GM21423 (cell line): ENCODE data around the gene PPP1R2B.
A peak's percentile ranks its signal among the peaks of the same experiment; 100 is the strongest.
"Not testable (repeated sequence)": the region's sequence is repeated elsewhere in the genome, so short reads cannot be mapped to it uniquely, and the experiment has no call there.

Experiments used
- ATAC-seq: cut with Tn5 transposase; IDR thresholded peaks from one replicate; pipeline ENCODE4 v1.9.1; 2021; ENCODE audit warnings: mild to moderate bottlenecking, moderate library complexity; ENCODE audit not compliant: unreplicated experiment

The PPP1R2B gene

DNA sequence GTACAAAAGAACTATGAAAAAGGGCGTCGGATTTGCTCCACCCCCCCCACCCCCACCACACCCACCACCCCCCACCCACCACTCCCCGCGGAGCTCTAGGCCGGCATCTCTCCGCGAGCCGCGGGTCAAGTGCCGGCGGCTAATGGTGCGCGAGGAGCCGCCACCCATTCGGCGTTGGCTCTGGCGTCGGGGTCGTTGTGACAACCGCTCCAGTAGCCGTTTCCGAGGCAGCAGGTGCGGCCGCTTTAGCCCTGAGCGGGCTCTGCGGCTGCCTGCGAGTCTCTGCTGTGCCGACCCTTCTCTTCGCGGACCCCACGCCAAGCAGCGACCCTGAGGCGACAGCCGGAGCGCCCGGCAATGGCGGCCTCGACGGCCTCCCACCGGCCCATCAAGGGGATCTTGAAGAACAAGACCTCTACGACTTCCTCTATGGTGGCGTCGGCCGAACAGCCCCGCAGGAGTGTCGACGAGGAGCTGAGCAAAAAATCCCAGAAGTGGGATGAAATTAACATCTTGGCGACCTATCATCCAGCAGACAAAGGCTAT, at the start of gene PPP1R2B:
TSS of gene PPP1R2B (plus strand) at position 90 of the 546 bp plus-strand sequence. CDS start at position 358, 268 bp downstream.
- ATAC-seq: no peak

DNA sequence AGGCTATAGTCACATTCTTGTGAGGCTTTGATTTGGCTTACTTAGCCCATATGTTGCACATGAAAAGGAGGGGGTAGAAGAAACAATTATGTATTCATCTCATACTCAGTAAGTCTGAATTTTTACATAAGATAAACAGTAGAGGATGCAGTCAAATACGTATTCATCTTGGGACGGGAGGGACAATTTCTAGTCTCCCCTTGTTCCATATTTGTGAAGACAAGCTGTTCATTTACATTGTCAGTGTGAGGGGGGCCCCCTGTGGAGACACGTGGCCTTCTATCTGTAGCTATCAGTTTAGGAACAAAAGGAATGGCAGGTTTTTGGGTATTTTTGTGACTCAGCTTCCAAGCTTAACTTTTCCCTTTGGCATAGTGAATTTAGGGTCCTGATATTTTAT, 49.2 kb upstream of the PPP1R2B start:
- no peak for ATAC-seq

DNA sequence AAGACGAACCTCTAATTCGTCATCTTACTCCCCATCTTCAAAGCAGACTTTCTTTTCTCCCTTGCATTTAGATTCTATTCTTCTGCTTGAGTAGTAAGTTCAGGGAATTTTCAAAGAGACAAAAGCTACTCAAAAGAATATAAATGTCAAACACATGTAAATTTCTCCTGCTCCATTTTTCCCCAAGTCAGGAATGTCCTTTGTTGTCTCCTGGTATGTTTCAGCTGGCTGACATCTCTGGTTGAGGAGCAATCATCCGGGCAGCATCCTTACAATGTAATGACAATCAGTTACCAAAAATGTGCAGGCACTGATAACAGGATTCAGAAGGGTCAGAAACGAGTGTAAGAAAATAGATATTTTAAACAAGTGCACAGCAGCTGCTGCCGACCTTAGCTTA, 47.6 kb upstream of the PPP1R2B start:
- no peak for ATAC-seq

DNA sequence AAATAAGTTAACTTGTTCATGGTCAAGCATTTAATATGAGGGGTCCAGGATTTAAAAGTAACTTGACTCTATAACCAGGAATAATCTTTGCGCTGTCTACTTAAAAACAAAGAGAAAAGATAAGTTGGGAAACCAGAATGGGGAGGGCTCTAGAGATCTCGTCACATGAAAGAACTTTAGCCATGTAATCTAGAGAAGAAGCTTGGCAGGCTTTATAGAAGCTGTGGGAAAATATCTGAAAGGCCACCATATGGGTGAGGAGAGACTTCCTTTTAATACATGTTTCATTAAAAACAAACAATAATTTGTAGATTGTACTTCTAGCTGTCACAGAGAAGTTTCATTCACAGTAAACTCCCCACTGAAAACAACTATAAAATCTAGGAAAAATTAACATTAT, 46.7 kb upstream of the PPP1R2B start:
- ATAC-seq: no peak

DNA sequence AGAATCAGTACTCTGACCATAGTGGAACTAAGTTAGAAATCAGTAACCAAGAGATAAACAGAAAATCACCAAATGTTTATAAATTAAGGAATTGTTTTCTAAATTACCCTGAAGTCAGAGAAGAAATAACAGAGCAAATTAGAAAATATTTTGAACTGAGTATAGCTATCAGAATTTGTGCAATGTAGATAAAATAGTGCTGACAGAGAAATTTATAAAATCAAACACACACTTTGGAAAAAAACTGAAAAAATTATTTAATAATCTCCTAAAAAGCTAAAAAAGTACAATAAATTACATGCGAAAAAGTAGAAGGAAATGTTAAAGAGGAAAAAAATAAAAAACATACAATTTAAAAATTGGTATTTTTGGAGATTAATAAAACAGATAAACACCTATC, 37.1 kb upstream of the PPP1R2B start:
- no peak for ATAC-seq

- peak; percentile 67 for ATAC-seq
These were observed 34.0 kb upstream of the PPP1R2B start for GRCh38 chr5:156815988-156816599.

- ATAC-seq: no peak
These were observed 30.6 kb upstream of the PPP1R2B start for GRCh38 chr5:156819537-156819936.

- ATAC-seq: no peak
These were observed 30.0 kb upstream of the PPP1R2B start for GRCh38 chr5:156819967-156820581.

DNA sequence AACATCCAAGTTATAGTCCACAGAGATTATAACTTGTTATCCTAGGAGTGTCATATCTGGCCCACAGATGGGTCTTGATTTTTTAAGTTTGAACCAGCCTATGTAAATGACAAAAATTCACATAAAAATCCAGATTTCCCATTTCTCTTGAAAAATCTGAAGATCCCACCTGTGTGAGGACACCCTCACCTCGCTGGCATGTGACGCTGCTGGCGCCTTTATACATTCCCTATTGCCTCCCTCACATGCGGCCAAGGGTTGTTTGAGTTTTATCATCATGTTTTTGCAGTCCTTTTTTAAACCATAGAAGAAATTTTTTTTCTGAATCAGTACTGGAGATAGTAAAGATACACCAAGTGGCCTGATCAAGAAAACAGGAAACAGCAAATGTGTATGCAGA, 25.9 kb upstream of the PPP1R2B start:
- no peak for ATAC-seq

GRCh38 chr5:156824800-156825199, 25.3 kb upstream of the PPP1R2B start:
- no peak for ATAC-seq

GRCh38 chr5:156825688-156826087, 24.4 kb upstream of the PPP1R2B start:
- no peak for ATAC-seq

- ATAC-seq: peak; percentile 78
These were observed 23.9 kb upstream of the PPP1R2B start for GRCh38 chr5:156826150-156826549.

DNA sequence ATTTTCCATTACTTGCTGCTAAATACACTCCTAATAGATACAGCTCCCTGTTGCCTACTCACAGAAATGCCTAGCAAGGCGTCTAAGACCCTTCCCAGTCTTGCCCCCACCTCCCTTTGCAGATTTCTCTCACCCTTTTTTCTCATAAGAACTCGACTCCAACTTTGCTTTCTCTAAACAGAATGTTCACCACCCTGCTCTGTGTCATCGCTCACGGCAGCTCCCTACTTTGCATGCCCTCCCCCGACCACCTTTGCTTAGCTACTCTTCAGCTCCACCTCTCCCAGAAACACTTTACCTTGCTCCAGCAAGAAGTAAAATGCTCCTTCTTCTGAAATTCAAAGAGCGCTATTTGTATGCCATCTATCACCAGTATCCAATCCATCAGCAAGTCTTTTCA, 15.2 kb upstream of the PPP1R2B start:
- no peak for ATAC-seq

DNA sequence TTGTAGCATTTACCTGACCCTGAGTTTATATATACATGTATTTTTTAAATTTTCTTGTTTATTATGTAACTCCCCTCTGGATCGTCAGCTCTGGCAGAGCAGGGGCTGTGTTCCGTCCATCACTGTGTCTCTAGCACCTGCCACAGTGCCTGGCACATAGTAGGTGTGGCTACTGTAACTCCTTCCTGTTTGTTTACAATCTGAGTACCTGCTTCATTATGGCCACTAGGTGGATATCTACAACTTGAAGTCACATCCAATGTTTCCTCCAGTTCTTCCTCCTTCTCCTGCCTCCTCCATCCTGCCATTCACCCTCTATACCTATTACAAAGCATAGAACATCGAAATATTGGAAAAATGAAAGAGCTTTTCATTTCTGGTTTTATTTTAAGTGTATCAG, 14.2 kb upstream of the PPP1R2B start:
- ATAC-seq: peak; percentile 49

- no peak for ATAC-seq
These were observed 13.2 kb upstream of the PPP1R2B start for GRCh38 chr5:156836846-156837245.

DNA sequence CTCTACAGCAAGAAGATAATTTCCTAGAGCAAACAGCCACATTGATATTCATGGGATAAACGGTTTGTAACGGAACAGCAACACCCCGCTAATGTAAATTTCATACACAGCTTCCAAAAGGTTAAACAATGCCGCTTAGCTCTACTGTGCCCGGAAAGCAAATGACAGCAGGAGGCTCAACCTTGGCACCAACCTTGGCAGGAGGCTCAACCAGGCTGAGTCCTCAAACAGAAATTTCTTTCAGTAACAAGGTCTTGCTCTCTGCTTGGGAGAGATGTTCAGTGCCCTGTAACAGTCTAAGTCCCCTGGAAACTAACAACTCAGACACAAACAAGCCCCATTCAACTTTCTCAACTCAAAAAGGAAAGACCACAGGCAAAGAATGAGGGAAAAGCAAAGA, 11.1 kb upstream of the PPP1R2B start:
- no peak for ATAC-seq

GRCh38 chr5:156841737-156842136, 8.4 kb upstream of the PPP1R2B start:
- no peak for ATAC-seq

GRCh38 chr5:156846914-156847313, 3.2 kb upstream of the PPP1R2B start:
- ATAC-seq: no peak

DNA sequence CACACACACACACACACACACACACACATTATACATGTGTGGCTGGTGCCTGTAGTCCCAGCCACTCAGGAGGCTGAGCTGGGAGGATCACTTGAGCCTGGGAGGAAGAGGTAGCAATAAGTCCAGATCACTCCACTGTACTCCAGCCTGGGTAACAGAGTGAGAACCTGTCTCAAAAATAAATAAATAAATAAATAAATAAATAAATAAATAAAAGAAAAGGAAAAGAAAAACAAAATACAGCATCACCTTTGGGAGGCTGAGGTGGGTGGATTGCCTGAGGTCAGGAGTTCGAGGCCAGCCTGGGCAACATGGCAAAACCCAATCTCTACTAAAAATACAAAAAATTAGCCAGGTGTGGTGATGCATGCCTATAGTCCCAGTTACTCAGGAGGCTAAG, 1.6 kb upstream of the PPP1R2B start:
- not testable (repeated sequence) for ATAC-seq

GRCh38 chr5:156851880-156852279, 1.8 kb downstream of the PPP1R2B start:
- no peak for ATAC-seq

- ATAC-seq: not testable (repeated sequence)
These were observed 3.0 kb downstream of the PPP1R2B start for GRCh38 chr5:156853055-156853454.

DNA sequence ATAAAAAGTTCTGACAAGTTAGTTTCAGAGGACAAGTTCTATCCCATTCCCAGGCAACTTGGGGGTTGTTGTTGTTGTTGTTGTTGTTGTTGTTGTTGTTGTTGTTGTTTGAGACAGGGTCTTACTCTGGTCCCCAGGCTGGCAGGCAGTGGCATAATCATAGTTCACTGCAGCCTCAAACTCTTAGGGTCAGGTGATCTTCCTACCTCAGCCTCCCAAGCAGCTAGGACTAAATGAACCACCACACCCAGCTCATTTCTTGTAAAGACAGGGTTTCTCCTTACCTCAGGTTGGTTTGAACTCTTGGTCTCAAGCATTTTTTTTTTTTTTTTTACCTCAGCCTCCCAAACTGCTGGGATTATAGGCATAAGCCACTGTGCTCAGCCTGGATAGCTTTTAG, 15.3 kb downstream of the PPP1R2B start:
- no peak for ATAC-seq

DNA sequence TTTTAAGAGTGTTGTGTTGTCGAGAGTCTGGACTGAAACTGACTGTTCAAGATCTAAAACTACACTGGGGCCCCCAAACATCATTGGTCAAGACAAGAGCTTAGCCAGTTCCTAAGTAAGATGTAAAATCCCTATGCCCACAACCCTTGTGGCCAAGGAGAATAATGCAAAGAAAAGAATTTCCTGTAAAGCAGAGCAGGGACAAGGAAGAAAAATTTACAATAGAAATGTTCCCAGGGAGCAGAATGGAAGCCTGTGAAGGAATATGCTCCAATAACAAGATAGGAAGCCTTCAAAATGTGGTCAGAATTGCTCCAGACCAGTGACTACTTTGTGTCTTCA, 20.4 kb downstream of the PPP1R2B start:
- ATAC-seq: no peak
